Thyroid gland (tissue), 4 donors: ENCODE results near the gene AP1S1. TPM values are rescaled to one million over a fixed set of nuclear protein-coding genes. Genes with fewer than 3 reads are reported as not detected.
A peak's percentile ranks its signal among the peaks of the same experiment; 100 is the strongest.
"Not testable (repeated sequence)": the region's sequence is repeated elsewhere in the genome, so short reads cannot be mapped to it uniquely, and the experiment has no call there.

ENCODE experiments used
- DNase-seq, 2 donors: peaks; one replicate each; pipeline ENCODE4 v3.0.0-alpha.2; 2019
- H3K27ac ChIP-seq, 3 donors: fragments of 200-600 bp; sonication (generic); 1 replicate in 2 of 3; 2 replicates in 1 of 3; pipeline ENCODE4 v1.5.1; 2016 to 2019; ENCODE audit warnings: mild to moderate bottlenecking in 1 of 3, moderate library complexity in 1 of 3
- H3K27me3 ChIP-seq: fragments of 200-600 bp; sonication (generic); one replicate; pipeline ENCODE4 v1.5.1; 2019
- H3K36me3 ChIP-seq, 2 donors: fragments of 200-600 bp; sonication (generic); one replicate each; pipeline ENCODE4 v1.5.1; 2016 to 2019
- H3K4me1 ChIP-seq, 2 donors: fragments of 200-600 bp; sonication (generic); one replicate each; pipeline ENCODE4 v1.5.1; 2017 to 2019
- H3K4me3 ChIP-seq, 3 donors: fragments of 200-600 bp; sonication (generic); replicated peaks in 1 of 3; 1 replicate in 2 of 3; 2 replicates in 1 of 3; pipeline ENCODE4 v1.5.1; 2016; ENCODE audit warnings: mild to moderate bottlenecking in 1 of 3
- H3K9me3 ChIP-seq: fragments of 200-600 bp; sonication (generic); one replicate; pipeline ENCODE4 v1.5.1; 2017
- CTCF ChIP-seq, 6 experiments: fragments of 200-600 bp in 3 of 6; fragments of 450-650 bp in 3 of 6; sonication (generic) in 3 of 6; IDR thresholded peaks; one replicate each; pipeline ENCODE4 v1.5.1; 2016 to 2019; ENCODE audit warnings: antibody characterized with exemption in 6 of 6, mild to moderate bottlenecking in 2 of 6, inconsistent platforms in 1 of 6, moderate library complexity in 1 of 6
- POLR2A ChIP-seq, 2 donors: fragments of 450-650 bp; IDR thresholded peaks; one replicate each; pipeline ENCODE4 v1.6.1; 2017; ENCODE audit warnings: antibody characterized with exemption in 2 of 2, mild to moderate bottlenecking in 2 of 2, moderate library complexity in 1 of 2
- WGBS, 2 donors: methylation state at CpG; one replicate each; pipeline ENCODE4 v1.1.5; 2017; 5-methylcytosine and 5-hydroxymethylcytosine counted together
- intact Hi-C: fragments of 100-400 bp; cut with DNase I; formaldehyde crosslinking; loops from one replicate; pipeline ENCODE4 v1.15.1; 2023
- total RNA-seq, 4 donors: library from RNA; depleted of rRNA; stranded (reverse); fragments of >200 nt; gene quantifications; one replicate each; pipeline ENCODE4 v1.2.3, GENCODE V29; 2016

Gene AP1S1
- 10 to 100 TPM; 29.0 to 59.6 (median 41.3) TPM for total RNA-seq

- H3K36me3 ChIP-seq = peaks cover 5 to 9% of the 10 kb centered on the region in 2 donors
- H3K4me3 ChIP-seq = peak within 1 kb of the TSS; percentile 63 to 94 (median 74)
- H3K27me3 ChIP-seq = no peaks in the 10 kb centered on the region
- intact Hi-C loops = no loop called here
- TF ChIP-seq CTCF (IDR thresholded peaks at IDR 0.05) = no peak
- peak in 1 of 2 donors; percentile 48 for TF ChIP-seq POLR2A (IDR thresholded peaks at IDR 0.05)
- peak; percentile 96 to 97 for DNase-seq
- WGBS, 2 donors = 6 to 12% methylated on average over 15 to 34 of the region's 51 CpGs
- peak within 1 kb of the TSS in 1 of 3 donors; percentile 9 for H3K27ac ChIP-seq
- no peaks in the 10 kb centered on the region for H3K9me3 ChIP-seq
- peaks cover 7 to 8% of the 10 kb centered on the region in 2 donors for H3K4me1 ChIP-seq
These were observed at the start of gene AP1S1 for GRCh38 chr7:101153969-101154692. Gene AP1S1 (plus strand): TSS chr7:101154476. CDS start chr7:101154515, 39 bp downstream.

GRCh38 chr7:101104799-101105198, 49.5 kb upstream of the AP1S1 start:
- no peaks in the 10 kb centered on the region for H3K27me3 ChIP-seq
- H3K27ac ChIP-seq = no peak overlapping the region
- H3K9me3 ChIP-seq = no peaks in the 10 kb centered on the region
- DNase-seq = no peak
- no peaks in the 10 kb centered on the region for H3K36me3 ChIP-seq
- H3K4me1 ChIP-seq = peaks cover 3 to 21% of the 10 kb centered on the region in 2 donors
- TF ChIP-seq POLR2A (IDR thresholded peaks at IDR 0.05) = no peak
- TF ChIP-seq CTCF (IDR thresholded peaks at IDR 0.05) = no peak
- 70 to 73% methylated on average over 3 of the region's 3 CpGs for WGBS, 2 donors
- H3K4me3 ChIP-seq = no peak overlapping the region
- intact Hi-C loops = no loop called here

- H3K27me3 ChIP-seq, H3K36me3 ChIP-seq, H3K27ac ChIP-seq, H3K9me3 ChIP-seq, H3K4me3 ChIP-seq, DNase-seq, intact Hi-C loops: not testable (repeated sequence)
- 79 to 86% methylated on average over 5 of the region's 5 CpGs for WGBS, 2 donors
- H3K4me1 ChIP-seq = peaks cover 3 to 17% of the 10 kb centered on the region in 2 donors
These were observed 49.0 kb upstream of the AP1S1 start for GRCh38 chr7:101105248-101105647.

- WGBS, 2 donors = 87 to 93% methylated on average over 7 of the region's 7 CpGs
These were observed 47.9 kb upstream of the AP1S1 start for GRCh38 chr7:101106386-101106785.

GRCh38 chr7:101108330-101108857, 45.9 kb upstream of the AP1S1 start:
- intact Hi-C loops = no loop called here
- H3K27me3 ChIP-seq = no peaks in the 10 kb centered on the region
- TF ChIP-seq CTCF (IDR thresholded peaks at IDR 0.05) (no peak), POLR2A (IDR thresholded peaks at IDR 0.05) (no peak)
- H3K27ac ChIP-seq = peak overlapping the region in 1 of 3 donors; percentile 28
- peak; percentile 52 to 60 for DNase-seq
- no peaks in the 10 kb centered on the region for H3K9me3 ChIP-seq
- no peaks in the 10 kb centered on the region for H3K36me3 ChIP-seq
- WGBS, 2 donors = 32 to 35% methylated on average over 12 of the region's 16 CpGs
- peaks cover 0 to 21% of the 10 kb centered on the region in 2 donors for H3K4me1 ChIP-seq
- no peak overlapping the region for H3K4me3 ChIP-seq

More at GRCh38 chr7:101106386-101106785, 47.9 kb upstream of the AP1S1 start:
- intact Hi-C loops = no loop called here
- no peaks in the 10 kb centered on the region for H3K27me3 ChIP-seq
- DNase-seq = no peak
- no peaks in the 10 kb centered on the region for H3K36me3 ChIP-seq
- TF ChIP-seq POLR2A (IDR thresholded peaks at IDR 0.05) (no peak), CTCF (IDR thresholded peaks at IDR 0.05) (no peak)
- H3K4me1 ChIP-seq = peaks cover 0 to 13% of the 10 kb centered on the region in 2 donors
- no peaks in the 10 kb centered on the region for H3K9me3 ChIP-seq
- no peak overlapping the region for H3K27ac ChIP-seq
- H3K4me3 ChIP-seq = no peak overlapping the region
